ENCODE data around the gene CHAF1B. TPM values are rescaled to one million over a fixed set of nuclear protein-coding genes. Genes with fewer than 3 reads are reported as not detected.
"Not testable (repeated sequence)": the region's sequence is repeated elsewhere in the genome, so short reads cannot be mapped to it uniquely, and the experiment has no call there.

The CHAF1B gene
- total RNA-seq, 2 donors from 2014 or later, result 4.2 to 4.9 TPM

DNA sequence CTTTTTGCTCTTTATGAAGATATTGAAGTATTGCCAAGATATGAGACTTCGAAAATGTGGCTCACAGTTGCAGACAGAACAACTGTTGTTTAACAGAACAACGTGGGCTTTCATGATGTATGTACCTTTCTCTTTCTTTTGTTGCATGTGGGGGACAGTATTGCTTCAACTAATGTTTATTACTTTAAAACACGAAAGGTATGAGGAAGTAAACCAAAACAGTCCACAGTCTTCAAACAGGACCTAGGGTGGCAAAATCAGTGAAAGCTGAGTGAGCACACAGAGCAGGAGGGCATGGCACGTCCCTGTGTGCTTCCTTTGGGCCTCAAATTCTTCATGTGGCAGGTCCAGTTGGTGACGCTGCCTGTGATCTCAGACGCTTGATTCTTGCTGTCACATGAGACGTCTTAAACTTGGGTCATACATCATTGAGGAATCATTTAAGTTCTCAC lies 7.8 kb upstream of the CHAF1B start:
- no peaks in the 10 kb centered on the region for H3K27me3 ChIP-seq (replicated peaks; ENCODE audit: insufficient read depth)
- peak; percentile 46 for TF ChIP-seq POLR2AphosphoS5 (IDR thresholded peaks at IDR 0.05)
- TF ChIP-seq, protein P1, sequence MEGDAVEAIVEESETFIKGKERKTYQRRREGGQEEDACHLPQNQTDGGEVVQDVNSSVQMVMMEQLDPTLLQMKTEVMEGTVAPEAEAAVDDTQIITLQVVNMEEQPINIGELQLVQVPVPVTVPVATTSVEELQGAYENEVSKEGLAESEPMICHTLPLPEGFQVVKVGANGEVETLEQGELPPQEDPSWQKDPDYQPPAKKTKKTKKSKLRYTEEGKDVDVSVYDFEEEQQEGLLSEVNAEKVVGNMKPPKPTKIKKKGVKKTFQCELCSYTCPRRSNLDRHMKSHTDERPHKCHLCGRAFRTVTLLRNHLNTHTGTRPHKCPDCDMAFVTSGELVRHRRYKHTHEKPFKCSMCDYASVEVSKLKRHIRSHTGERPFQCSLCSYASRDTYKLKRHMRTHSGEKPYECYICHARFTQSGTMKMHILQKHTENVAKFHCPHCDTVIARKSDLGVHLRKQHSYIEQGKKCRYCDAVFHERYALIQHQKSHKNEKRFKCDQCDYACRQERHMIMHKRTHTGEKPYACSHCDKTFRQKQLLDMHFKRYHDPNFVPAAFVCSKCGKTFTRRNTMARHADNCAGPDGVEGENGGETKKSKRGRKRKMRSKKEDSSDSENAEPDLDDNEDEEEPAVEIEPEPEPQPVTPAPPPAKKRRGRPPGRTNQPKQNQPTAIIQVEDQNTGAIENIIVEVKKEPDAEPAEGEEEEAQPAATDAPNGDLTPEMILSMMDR (IDR thresholded peaks at IDR 0.05), result no peak
- H3K4me1 ChIP-seq (replicated peaks), result no peaks in the 10 kb centered on the region
- peak overlapping the region; percentile 6 to 50 for H3K27ac ChIP-seq
- WGBS, result 57% methylated on average over 7 of the region's 7 CpGs
- no peak overlapping the region for H3K4me3 ChIP-seq
- DNase-seq (ENCODE audit: low spot score), result peak; percentile 14
- H3K9me3 ChIP-seq, result no peaks in the 10 kb centered on the region
- H3K36me3 ChIP-seq, result no peaks in the 10 kb centered on the region
- intact Hi-C loops (cut with DNase I), result no loop called here

DNA sequence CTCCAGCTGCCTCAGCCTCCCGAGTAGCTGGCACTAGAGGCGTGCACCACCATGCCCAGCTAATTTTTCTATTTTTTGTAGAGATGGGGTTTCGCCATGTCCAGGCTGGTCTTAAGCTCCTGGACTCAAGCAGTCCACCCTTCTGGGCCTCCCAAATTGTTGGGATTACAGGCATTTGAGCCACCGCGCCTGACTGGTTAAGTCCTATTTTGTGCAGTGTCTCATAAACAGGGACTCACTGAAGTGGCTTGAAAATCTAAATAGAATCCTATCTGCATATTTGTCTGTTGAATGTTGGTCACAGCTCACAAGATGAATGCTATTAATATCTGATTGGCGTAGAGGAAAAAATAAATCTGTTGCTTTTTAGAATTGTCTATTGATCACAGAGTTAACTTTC lies 5.9 kb upstream of the CHAF1B start:
- TF ChIP-seq POLR2AphosphoS5 (IDR thresholded peaks at IDR 0.05), result no peak
- no peak for TF ChIP-seq POLR2A (IDR thresholded peaks at IDR 0.05)
- TF ChIP-seq, protein P1 (IDR thresholded peaks at IDR 0.05), result no peak
- Histone ChIP-seq H3K27me3 (replicated peaks; ENCODE audit: insufficient read depth) (no peaks in the 10 kb centered on the region), H3K9me3 (no peaks in the 10 kb centered on the region), H3K4me1 (replicated peaks) (no peaks in the 10 kb centered on the region), H3K4me3 (no peak overlapping the region), H3K27ac (no peak overlapping the region), H3K36me3 (no peaks in the 10 kb centered on the region)
- intact Hi-C loops (cut with DNase I), result no loop called here
- WGBS, result 97% methylated on average over 6 of the region's 6 CpGs
- no peak for DNase-seq (ENCODE audit: low spot score)

DNA sequence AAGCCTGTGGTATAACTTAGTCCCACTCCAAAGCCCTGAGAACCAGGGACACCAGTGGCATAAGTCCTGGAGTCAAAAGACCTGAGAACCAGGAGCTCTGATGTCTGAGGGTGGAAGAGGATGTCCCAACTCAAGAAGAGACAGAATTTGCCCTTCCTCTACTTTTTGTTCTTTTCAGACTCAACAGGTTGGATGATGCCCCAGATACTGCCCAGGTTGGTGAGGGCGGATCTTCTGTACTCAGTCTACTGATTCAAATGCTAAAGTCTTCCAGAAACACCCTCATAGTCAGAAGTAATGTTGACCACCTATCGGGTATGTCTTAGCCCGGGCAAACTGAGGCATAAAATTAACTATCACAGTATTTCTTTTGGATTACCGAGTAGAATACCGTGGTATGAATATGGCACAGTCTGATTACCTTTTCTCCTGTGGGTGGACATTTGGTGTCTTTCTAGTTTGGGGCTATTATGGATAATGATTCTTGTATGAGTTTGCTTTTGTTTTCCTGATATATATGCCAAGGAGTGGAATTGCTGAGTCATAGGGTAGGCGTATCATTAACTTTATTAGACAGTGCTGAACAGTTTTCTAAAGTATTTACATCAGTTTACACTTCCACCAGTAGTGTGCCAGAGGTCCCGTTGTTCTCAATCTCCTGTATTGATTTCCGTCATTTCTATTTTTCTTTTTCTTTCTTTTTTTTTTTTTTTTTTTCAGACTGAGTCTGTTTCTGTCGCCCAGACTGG lies 3.2 kb upstream of the CHAF1B start:
- no peak overlapping the region for H3K4me3 ChIP-seq
- TF ChIP-seq, protein P1 (IDR thresholded peaks at IDR 0.05), result no peak
- TF ChIP-seq POLR2AphosphoS5 (IDR thresholded peaks at IDR 0.05), result no peak
- no peak for TF ChIP-seq POLR2A (IDR thresholded peaks at IDR 0.05)
- DNase-seq (ENCODE audit: low spot score), result no peak
- WGBS, result 85% methylated on average over 9 of the region's 9 CpGs
- no peak overlapping the region for H3K27ac ChIP-seq
- H3K36me3 ChIP-seq, result no peaks in the 10 kb centered on the region
- no peaks in the 10 kb centered on the region for H3K4me1 ChIP-seq (replicated peaks)
- no peaks in the 10 kb centered on the region for H3K9me3 ChIP-seq
- H3K27me3 ChIP-seq (replicated peaks; ENCODE audit: insufficient read depth), result no peaks in the 10 kb centered on the region
- intact Hi-C loops (cut with DNase I), result loop anchor here (5.0 kb wide), 1 partner anchor 60 kb away; the partner anchor contains the start of gene MORC3

DNA sequence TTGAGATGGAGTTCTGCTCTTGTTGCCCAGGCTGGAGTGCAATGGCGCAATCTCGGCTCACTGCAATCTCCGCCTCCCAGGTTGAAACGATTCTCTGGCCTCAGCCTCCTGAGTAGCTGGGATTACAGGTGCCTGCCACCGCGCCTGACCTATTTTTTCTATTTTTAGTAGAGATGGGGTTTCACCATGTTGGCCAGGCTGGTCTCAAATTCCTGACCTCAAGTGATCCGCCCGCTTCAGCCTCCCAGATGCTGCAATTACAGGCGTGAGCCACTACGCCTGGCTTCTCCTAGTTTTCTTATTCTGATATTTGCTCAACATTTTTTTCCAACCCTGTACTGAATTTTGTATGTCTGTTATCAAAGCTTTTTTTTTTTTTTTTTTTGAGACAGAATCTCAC lies 2.5 kb upstream of the CHAF1B start:
- not testable (repeated sequence) for H3K4me1 ChIP-seq (replicated peaks); H3K27ac ChIP-seq; H3K27me3 ChIP-seq (replicated peaks; ENCODE audit: insufficient read depth); H3K9me3 ChIP-seq; H3K36me3 ChIP-seq; DNase-seq (ENCODE audit: low spot score); H3K4me3 ChIP-seq
- intact Hi-C loops (cut with DNase I), result loop anchor here (5.0 kb wide), 1 partner anchor 60 kb away; the partner anchor contains the start of gene MORC3
- WGBS, result 92% methylated on average over 10 of the region's 10 CpGs

DNA sequence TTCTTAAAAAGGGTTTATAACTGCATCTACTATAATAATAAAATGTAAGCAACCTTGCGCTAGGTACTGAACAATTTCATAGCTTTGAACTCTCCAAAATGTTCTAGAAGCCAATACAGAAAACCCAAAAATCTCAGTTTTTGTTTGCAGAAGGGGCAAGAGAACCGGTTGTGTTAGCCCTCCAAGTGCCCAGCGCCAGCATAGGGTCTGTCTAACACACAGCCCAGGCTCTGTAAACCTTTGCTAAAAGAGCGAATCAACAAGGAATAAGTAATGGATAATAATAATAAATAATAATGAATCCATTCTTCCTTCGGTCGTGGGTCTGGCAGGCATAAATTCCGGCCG lies 333 bp upstream of the CHAF1B start:
- DNase-seq (ENCODE audit: low spot score), result no peak
- intact Hi-C loops (cut with DNase I), result loop anchor here (5.0 kb wide), 1 partner anchor 63 kb away; the partner anchor contains the start of gene MORC3
- H3K9me3 ChIP-seq, result no peaks in the 10 kb centered on the region
- no peaks in the 10 kb centered on the region for H3K27me3 ChIP-seq (replicated peaks; ENCODE audit: insufficient read depth)
- TF ChIP-seq, protein P1 (IDR thresholded peaks at IDR 0.05), result no peak
- TF ChIP-seq POLR2A (IDR thresholded peaks at IDR 0.05) (no peak), POLR2AphosphoS5 (IDR thresholded peaks at IDR 0.05) (no peak)
- WGBS, result 32% methylated on average over 8 of the region's 8 CpGs
- no peaks in the 10 kb centered on the region for H3K4me1 ChIP-seq (replicated peaks)
- H3K36me3 ChIP-seq, result no peaks in the 10 kb centered on the region
- no peak overlapping the region for H3K27ac ChIP-seq
- H3K4me3 ChIP-seq, result peak overlapping the region; percentile 58 to 64

Measured in prostate gland (tissue), 2 donors.